HUES48 (cell line): ENCODE data around the gene HDAC4.

Source experiments
- H3K27ac ChIP-seq: one replicate; pipeline ENCODE4 v1.7.0; 2013; ENCODE audit warnings: low read depth, low read length, inconsistent platforms
- H3K27me3 ChIP-seq: 2 replicates; pipeline ENCODE4 v1.6.1; 2013; ENCODE audit warnings: mild to moderate bottlenecking, low read length; ENCODE audit not compliant: control insufficient read depth, insufficient read depth
- H3K36me3 ChIP-seq: 2 replicates; pipeline ENCODE4 v1.6.1; 2013; ENCODE audit warnings: low read length; ENCODE audit not compliant: control insufficient read depth, insufficient read depth
- H3K4me1 ChIP-seq: 2 replicates; pipeline ENCODE4 v1.6.1; 2013; ENCODE audit warnings: mild to moderate bottlenecking, low read length; ENCODE audit not compliant: control insufficient read depth, insufficient read depth
- H3K4me3 ChIP-seq: 2 replicates; pipeline ENCODE4 v1.5.1; 2013; ENCODE audit warnings: mild to moderate bottlenecking, low read depth, low read length
- H3K9ac ChIP-seq: 2 replicates; pipeline ENCODE4 v1.6.1; 2013; ENCODE audit warnings: mild to moderate bottlenecking, low read depth, low read length, moderate library complexity
- H3K9me3 ChIP-seq: 2 replicates; pipeline ENCODE4 v1.6.1; 2013; ENCODE audit warnings: low read length; ENCODE audit not compliant: control insufficient read depth, insufficient read depth

Gene HDAC4

GRCh38 chr2:239014458-239015217 is 386.2 kb downstream of the HDAC4 start:
- no peak overlapping the region for H3K27ac ChIP-seq
- no peak overlapping the region for H3K9ac ChIP-seq
- H3K4me1 ChIP-seq = no peaks in the 10 kb centered on the region
- H3K36me3 ChIP-seq = no peaks in the 10 kb centered on the region
- H3K27me3 ChIP-seq = no peaks in the 10 kb centered on the region
- H3K4me3 ChIP-seq = no peak overlapping the region
- H3K9me3 ChIP-seq = no peaks in the 10 kb centered on the region

DNA sequence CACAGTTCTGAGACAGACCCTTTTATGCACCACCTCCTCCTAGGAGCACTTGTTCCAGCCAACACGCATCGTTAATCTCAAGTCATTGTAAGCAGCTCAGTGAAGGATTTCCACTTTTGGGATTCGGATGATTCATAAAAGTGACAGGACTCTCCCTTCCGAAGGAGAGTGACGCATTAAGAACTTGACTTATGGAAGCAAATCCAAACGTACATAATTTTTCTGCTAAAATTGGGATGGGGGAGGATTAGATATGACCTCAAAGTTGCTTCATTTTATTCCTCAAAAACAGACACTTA is 387.2 kb downstream of the HDAC4 start:
- H3K4me1 ChIP-seq = no peaks in the 10 kb centered on the region
- no peaks in the 10 kb centered on the region for H3K27me3 ChIP-seq
- H3K4me3 ChIP-seq = no peak overlapping the region
- no peaks in the 10 kb centered on the region for H3K36me3 ChIP-seq
- H3K27ac ChIP-seq = no peak overlapping the region
- no peak overlapping the region for H3K9ac ChIP-seq
- H3K9me3 ChIP-seq = no peaks in the 10 kb centered on the region

GRCh38 chr2:239012936-239013677 is 387.7 kb downstream of the HDAC4 start:
- Histone ChIP-seq H3K9ac (no peak overlapping the region), H3K4me3 (no peak overlapping the region), H3K27ac (no peak overlapping the region), H3K4me1 (no peaks in the 10 kb centered on the region), H3K27me3 (no peaks in the 10 kb centered on the region), H3K36me3 (no peaks in the 10 kb centered on the region), H3K9me3 (no peaks in the 10 kb centered on the region)

- H3K27ac ChIP-seq = no peak overlapping the region
- H3K4me3 ChIP-seq = no peak overlapping the region
- no peak overlapping the region for H3K9ac ChIP-seq
- no peaks in the 10 kb centered on the region for H3K27me3 ChIP-seq
- H3K4me1 ChIP-seq = no peaks in the 10 kb centered on the region
- no peaks in the 10 kb centered on the region for H3K9me3 ChIP-seq
- H3K36me3 ChIP-seq = no peaks in the 10 kb centered on the region
Observed at GRCh38 chr2:239012228-239012627, 388.6 kb downstream of the HDAC4 start.

DNA sequence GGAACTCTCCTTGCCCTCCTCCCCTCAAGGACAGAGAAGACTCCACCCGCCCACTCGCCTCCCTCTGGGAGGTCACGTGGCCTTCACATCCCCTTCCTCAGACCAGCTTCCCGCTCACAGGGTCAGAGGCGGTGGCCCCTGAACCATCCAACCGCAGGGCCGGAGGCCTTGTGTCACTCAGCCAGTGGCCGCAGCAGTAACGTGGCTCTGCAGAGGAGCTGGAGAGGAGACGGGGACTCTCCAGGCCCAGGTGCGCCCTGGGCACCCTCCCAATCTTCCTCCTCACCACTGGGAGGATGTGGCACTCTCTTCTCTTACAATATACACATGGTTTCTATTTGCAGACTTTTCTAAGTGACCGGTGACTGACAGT is 391.2 kb downstream of the HDAC4 start:
- Histone ChIP-seq H3K9me3 (no peaks in the 10 kb centered on the region), H3K4me3 (no peak overlapping the region), H3K27me3 (no peaks in the 10 kb centered on the region), H3K4me1 (no peaks in the 10 kb centered on the region), H3K9ac (no peak overlapping the region), H3K27ac (no peak overlapping the region), H3K36me3 (no peaks in the 10 kb centered on the region)

- no peaks in the 10 kb centered on the region for H3K9me3 ChIP-seq
- no peak overlapping the region for H3K4me3 ChIP-seq
- H3K9ac ChIP-seq = no peak overlapping the region
- no peak overlapping the region for H3K27ac ChIP-seq
- no peaks in the 10 kb centered on the region for H3K27me3 ChIP-seq
- H3K4me1 ChIP-seq = no peaks in the 10 kb centered on the region
- no peaks in the 10 kb centered on the region for H3K36me3 ChIP-seq
Observed at GRCh38 chr2:239008677-239009588, 391.9 kb downstream of the HDAC4 start.

DNA sequence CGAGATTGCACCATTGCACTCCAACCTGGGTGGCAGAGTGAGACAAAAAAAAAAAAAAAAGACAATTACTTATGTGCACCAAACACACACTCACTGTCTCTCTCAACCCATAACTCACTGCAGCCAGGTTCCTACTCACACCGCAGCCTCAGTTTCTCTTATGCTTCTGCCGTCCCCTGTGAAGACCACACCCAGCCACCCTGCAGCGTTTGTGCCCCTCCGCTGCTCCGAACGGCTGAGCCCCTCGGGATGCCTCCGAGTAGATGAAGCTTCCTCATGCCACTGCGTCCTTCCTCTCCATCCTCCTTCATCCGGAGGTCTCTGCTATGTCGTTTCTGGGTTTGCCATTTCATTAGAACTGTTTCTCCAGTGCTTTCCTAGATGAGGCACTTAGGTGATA is 392.8 kb downstream of the HDAC4 start:
- no peak overlapping the region for H3K9ac ChIP-seq
- no peaks in the 10 kb centered on the region for H3K4me1 ChIP-seq
- no peaks in the 10 kb centered on the region for H3K9me3 ChIP-seq
- no peak overlapping the region for H3K27ac ChIP-seq
- no peaks in the 10 kb centered on the region for H3K27me3 ChIP-seq
- H3K36me3 ChIP-seq = no peaks in the 10 kb centered on the region
- no peak overlapping the region for H3K4me3 ChIP-seq

- Histone ChIP-seq H3K36me3 (no peaks in the 10 kb centered on the region), H3K9me3 (no peaks in the 10 kb centered on the region), H3K27ac (no peak overlapping the region), H3K4me1 (no peaks in the 10 kb centered on the region), H3K4me3 (no peak overlapping the region), H3K9ac (no peak overlapping the region), H3K27me3 (no peaks in the 10 kb centered on the region)
Observed at GRCh38 chr2:239006622-239007285, 394.1 kb downstream of the HDAC4 start.

DNA sequence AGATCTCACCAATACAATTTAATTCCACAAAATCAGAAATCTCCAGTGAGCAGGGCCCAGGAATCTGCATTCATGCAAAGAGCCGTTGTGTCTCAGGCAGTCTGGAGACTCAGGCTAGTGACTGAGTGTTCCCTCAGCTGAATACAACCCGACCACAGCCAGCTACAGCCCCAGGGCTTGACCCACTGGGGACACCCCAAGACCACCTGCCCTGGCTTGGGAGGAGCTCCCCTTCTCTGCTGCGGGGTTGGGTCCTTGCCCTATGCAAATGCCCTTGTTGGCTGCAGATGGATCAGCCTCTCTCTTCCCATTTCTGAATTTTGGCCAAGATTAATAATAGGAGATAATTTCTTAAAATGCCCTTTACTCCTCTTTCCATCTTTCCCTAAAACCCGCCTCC is 395.2 kb downstream of the HDAC4 start:
- Histone ChIP-seq H3K9ac (no peak overlapping the region), H3K9me3 (no peaks in the 10 kb centered on the region), H3K27ac (no peak overlapping the region), H3K36me3 (no peaks in the 10 kb centered on the region), H3K4me1 (no peaks in the 10 kb centered on the region), H3K27me3 (no peaks in the 10 kb centered on the region), H3K4me3 (no peak overlapping the region)

- no peaks in the 10 kb centered on the region for H3K27me3 ChIP-seq
- no peak overlapping the region for H3K9ac ChIP-seq
- no peak overlapping the region for H3K27ac ChIP-seq
- H3K9me3 ChIP-seq = no peaks in the 10 kb centered on the region
- no peaks in the 10 kb centered on the region for H3K4me1 ChIP-seq
- no peak overlapping the region for H3K4me3 ChIP-seq
- no peaks in the 10 kb centered on the region for H3K36me3 ChIP-seq
Observed at GRCh38 chr2:239004274-239005015, 396.4 kb downstream of the HDAC4 start.
